Tibial artery (tissue), 4 donors: Measurements from ENCODE around the gene LEMD2.
A peak's percentile ranks its signal among the peaks of the same experiment; 100 is the strongest.

Experiments
- DNase-seq, 2 donors: peaks; one replicate each; pipeline ENCODE4 v3.0.0-alpha.2; 2019
- H3K27ac ChIP-seq, 2 donors: fragments of 200-600 bp; sonication (generic) in 1 of 2; 1 replicate in 1 of 2; 2 replicates in 1 of 2; pipeline ENCODE4 v1.5.1; 2018 to 2019; ENCODE audit warnings: mild to moderate bottlenecking in 1 of 2
- H3K27me3 ChIP-seq, 2 donors: fragments of 200-600 bp; sonication (generic) in 1 of 2; one replicate each; pipeline versions ENCODE4 v1.5.1 to v1.6.0; 2016 to 2019
- H3K36me3 ChIP-seq, 3 donors: fragments of 200-600 bp; sonication (generic) in 2 of 3; one replicate each; pipeline ENCODE4 v1.5.1; 2016 to 2019; ENCODE audit warnings: mild to moderate bottlenecking in 2 of 3
- H3K4me1 ChIP-seq, 4 donors: fragments of 200-600 bp; sonication (generic) in 2 of 4; 1 replicate in 3 of 4; 2 replicates in 1 of 4; pipeline ENCODE4 v1.5.1; 2016 to 2019
- H3K4me3 ChIP-seq, 2 donors: fragments of 200-600 bp; sonication (generic) in 1 of 2; 1 replicate in 1 of 2; 2 replicates in 1 of 2; pipeline ENCODE4 v1.5.1; 2018 to 2019; ENCODE audit warnings: mild to moderate bottlenecking in 2 of 2
- H3K9me3 ChIP-seq, 3 donors: fragments of 200-600 bp; sonication (generic) in 1 of 3; one replicate each; pipeline ENCODE4 v1.5.1; 2016 to 2019
- CTCF ChIP-seq, 2 experiments: fragments of 200-600 bp in 1 of 2; fragments of 450-650 bp in 1 of 2; IDR thresholded peaks; one replicate each; pipeline ENCODE4 v1.5.1; 2017 to 2019; ENCODE audit warnings: antibody characterized with exemption in 2 of 2, mild to moderate bottlenecking in 1 of 2, moderate library complexity in 1 of 2
- intact Hi-C: fragments of 100-400 bp; cut with DNase I; formaldehyde crosslinking; loops from one replicate; pipeline ENCODE4 v1.15.0; 2023; ENCODE audit warnings: low total_unique reads

Gene LEMD2

GRCh38 chr6:33770833-33771145 lies 18.1 kb downstream of the LEMD2 start:
- intact Hi-C loops = loop anchor here (5.0 kb wide), 1 partner anchor 382 kb away; no protein-coding TSS in a partner anchor
- TF ChIP-seq CTCF (IDR thresholded peaks at IDR 0.05) = no peak
- Histone ChIP-seq H3K36me3 (peaks cover 27 to 38% (median 37%) of the 10 kb centered on the region in 3 donors), H3K27ac (peak overlapping the region; percentile 69 to 76), H3K9me3 (no peaks in the 10 kb centered on the region), H3K4me1 (peaks cover 0 to 52% (median 40%) of the 10 kb centered on the region in 4 donors), H3K27me3 (no peaks in the 10 kb centered on the region), H3K4me3 (peak overlapping the region in 1 of 2 donors; percentile 31)
- no peak for DNase-seq

DNA sequence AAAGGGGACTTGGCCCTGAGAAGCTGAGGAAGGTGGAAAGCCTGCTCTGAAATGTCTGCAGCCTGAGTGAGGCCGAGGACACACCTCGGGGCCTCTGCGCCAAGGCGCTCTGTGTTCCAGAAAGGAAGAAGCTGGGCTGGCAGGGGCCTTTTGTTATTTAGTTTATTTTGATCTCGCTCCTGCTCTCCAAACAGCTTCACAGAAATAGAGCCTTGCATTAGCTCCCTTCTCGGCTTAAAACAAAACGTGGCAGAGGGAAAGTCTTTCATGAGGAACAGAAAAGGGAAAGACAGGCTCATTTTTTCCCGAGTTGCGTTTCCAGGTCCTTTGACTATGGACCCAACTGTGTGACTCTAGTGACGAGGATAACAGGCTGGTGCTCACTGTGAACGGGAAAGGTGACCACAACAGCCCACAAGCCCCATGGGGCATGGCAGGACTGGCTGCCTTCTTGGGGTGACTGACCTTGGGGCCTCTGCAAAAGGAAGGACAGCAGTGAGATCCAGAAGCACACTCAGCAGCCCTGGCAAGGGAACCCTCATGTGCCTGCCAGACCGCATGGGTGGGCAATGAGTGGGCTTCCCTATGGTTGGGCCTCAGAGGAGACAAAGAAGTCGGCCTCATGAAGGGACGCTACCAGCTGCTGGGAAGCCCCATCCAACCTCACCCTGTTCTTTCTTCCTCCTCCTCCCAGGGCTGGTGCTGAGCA lies 18.7 kb downstream of the LEMD2 start:
- Histone ChIP-seq H3K27ac (peak overlapping the region; percentile 69 to 76), H3K9me3 (no peaks in the 10 kb centered on the region), H3K36me3 (peaks cover 22 to 33% (median 32%) of the 10 kb centered on the region in 3 donors), H3K4me3 (no peak overlapping the region), H3K4me1 (peaks cover 0 to 52% (median 40%) of the 10 kb centered on the region in 4 donors), H3K27me3 (no peaks in the 10 kb centered on the region)
- no peak for TF ChIP-seq CTCF (IDR thresholded peaks at IDR 0.05)
- intact Hi-C loops = loop anchor here (5.0 kb wide), 1 partner anchor 382 kb away; no protein-coding TSS in a partner anchor
- DNase-seq = no peak

- H3K27ac ChIP-seq = peak overlapping the region; percentile 69 to 76
- no peak for TF ChIP-seq CTCF (IDR thresholded peaks at IDR 0.05)
- H3K4me1 ChIP-seq = peaks cover 0 to 52% (median 40%) of the 10 kb centered on the region in 4 donors
- no peaks in the 10 kb centered on the region for H3K27me3 ChIP-seq
- H3K36me3 ChIP-seq = peaks cover 13 to 23% (median 23%) of the 10 kb centered on the region in 3 donors
- DNase-seq = no peak
- H3K4me3 ChIP-seq = no peak overlapping the region
- H3K9me3 ChIP-seq = no peaks in the 10 kb centered on the region
- intact Hi-C loops = loop anchor here (10.0 kb wide), 2 partner anchors 55 to 255 kb away; partner anchors contain the start of gene UQCC2
These were observed 19.6 kb downstream of the LEMD2 start for GRCh38 chr6:33769248-33769821.

- peak overlapping the region in 1 of 2 donors; percentile 7 for H3K27ac ChIP-seq
- peak; percentile 83 to 85 for DNase-seq
- H3K27me3 ChIP-seq = peaks cover 0 to 3% of the 10 kb centered on the region in 2 donors
- no peak overlapping the region for H3K4me3 ChIP-seq
- intact Hi-C loops = loop anchor here (10.0 kb wide), 2 partner anchors 54 to 256 kb away; partner anchors contain the start of gene UQCC2
- peaks cover 0 to 52% (median 40%) of the 10 kb centered on the region in 4 donors for H3K4me1 ChIP-seq
- H3K9me3 ChIP-seq = no peaks in the 10 kb centered on the region
- H3K36me3 ChIP-seq = peaks cover 11 to 17% (median 16%) of the 10 kb centered on the region in 3 donors
- peak; percentile 68 to 80 for TF ChIP-seq CTCF (IDR thresholded peaks at IDR 0.05)
These were observed 20.2 kb downstream of the LEMD2 start for GRCh38 chr6:33768644-33769120.

DNA sequence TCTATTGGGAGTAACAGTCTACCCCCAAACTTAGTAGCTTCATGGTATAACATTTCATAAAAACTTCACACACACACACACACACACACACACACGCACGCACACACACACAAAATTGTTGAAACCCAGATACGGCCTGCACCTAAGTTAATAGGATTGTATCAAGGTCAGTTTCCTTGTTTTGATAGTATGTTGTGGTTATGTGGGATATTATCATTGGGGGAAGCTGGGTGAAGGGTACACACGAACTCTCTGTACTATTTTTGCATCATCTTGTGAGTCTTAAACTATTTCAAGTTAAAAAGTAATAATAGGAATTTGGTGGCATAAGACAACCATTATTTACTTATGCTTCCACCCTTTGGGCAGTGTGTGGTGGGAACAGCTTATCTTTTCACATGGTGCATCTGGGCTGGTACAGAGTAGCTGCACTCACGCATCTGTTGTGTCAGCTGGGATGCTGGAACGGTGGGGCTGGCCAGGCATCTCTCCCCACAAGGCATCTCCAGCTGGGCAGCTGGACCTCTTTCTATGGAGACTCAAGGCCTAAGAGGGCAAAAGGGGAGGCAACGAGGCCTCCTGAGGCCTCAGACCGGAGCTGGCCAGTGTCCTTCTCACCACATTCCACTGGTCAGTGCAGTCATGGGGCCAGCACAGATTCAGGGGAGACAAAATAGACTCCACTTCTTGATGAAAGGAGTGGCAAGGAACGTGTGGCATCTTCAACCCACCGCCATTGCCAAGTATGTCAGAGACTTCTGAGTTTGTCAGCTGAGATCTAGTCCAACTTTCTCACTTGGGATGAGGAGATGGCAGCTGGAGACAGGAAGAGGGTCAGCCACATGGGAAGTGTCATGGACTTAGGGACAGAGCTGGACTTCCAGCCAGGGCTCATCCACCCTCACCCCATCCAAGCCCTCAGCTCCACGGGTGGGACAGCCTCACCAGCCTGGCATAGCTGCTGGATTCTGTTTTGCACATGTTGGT lies 21.7 kb downstream of the LEMD2 start:
- Histone ChIP-seq H3K9me3 (no peaks in the 10 kb centered on the region), H3K4me3 (no peak overlapping the region), H3K36me3 (peaks cover 1 to 2% (median 2%) of the 10 kb centered on the region in 3 donors), H3K27me3 (peaks cover 0 to 3% of the 10 kb centered on the region in 2 donors), H3K4me1 (peaks cover 0 to 38% (median 31%) of the 10 kb centered on the region in 4 donors), H3K27ac (no peak overlapping the region)
- TF ChIP-seq CTCF (IDR thresholded peaks at IDR 0.05) = no peak
- no peak for DNase-seq
- intact Hi-C loops = loop anchor here (10.0 kb wide), 2 partner anchors 52 to 258 kb away; partner anchors contain the start of gene UQCC2
